ENCODE data around the gene CRYBA1.

CRYBA1 gene

GRCh38 chr17:29283961-29284360 is 37.3 kb downstream of the CRYBA1 start:
- DNase-seq, result no peak

GRCh38 chr17:29289852-29290251 is 43.2 kb downstream of the CRYBA1 start:
- DNase-seq, result no peak

GRCh38 chr17:29291163-29291752 is 44.6 kb downstream of the CRYBA1 start:
- DNase-seq, result peak; percentile 79

DNA sequence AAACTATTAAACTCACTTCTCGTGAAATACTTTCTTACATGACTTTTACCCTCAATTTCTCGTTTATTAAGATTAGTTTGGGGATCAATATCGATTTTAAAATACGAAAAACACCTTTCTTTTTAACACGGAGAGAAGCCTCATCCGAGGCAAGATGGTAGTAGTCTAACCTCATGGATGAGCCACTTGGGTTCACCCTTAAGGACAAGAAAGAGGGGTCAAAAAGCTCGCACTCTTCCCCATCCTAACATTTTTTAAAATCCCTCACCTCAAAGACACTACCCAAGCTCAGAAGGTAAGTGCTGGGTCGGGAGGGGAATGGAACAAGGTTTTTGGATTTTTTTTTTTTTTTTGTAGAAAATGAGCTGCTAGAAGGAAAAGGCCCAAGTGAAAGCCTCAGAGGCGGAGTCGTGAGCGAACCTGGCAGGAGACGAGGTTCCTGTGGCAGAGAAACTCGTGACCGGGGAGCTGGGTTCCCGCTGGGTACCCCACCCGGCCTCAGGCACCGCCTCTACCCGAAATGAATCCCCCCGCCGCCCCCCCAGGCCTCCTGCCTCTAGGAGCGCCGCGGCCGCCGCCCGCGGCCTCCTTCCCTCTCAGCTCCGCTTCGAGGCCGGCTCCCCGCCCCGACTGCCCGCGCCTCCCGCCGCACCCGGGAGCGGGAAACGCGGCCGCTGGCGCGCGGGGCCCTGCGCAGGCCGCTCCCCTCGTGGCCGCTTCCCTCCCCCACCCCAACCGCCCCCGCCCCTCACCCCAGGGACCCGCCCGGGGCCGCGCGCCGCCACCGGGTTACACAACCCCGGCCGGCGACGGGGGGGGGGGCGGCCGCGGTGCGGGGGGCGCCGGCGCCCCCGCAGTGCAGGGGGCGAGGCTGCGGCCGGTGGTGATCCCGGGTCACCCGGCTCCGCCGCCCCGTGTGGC is 45.7 kb downstream of the CRYBA1 start:
- DNase-seq, result peak; percentile 56

- DNase-seq, result peak; percentile 65
Observed at GRCh38 chr17:29292992-29293889, 46.6 kb downstream of the CRYBA1 start.

DNA sequence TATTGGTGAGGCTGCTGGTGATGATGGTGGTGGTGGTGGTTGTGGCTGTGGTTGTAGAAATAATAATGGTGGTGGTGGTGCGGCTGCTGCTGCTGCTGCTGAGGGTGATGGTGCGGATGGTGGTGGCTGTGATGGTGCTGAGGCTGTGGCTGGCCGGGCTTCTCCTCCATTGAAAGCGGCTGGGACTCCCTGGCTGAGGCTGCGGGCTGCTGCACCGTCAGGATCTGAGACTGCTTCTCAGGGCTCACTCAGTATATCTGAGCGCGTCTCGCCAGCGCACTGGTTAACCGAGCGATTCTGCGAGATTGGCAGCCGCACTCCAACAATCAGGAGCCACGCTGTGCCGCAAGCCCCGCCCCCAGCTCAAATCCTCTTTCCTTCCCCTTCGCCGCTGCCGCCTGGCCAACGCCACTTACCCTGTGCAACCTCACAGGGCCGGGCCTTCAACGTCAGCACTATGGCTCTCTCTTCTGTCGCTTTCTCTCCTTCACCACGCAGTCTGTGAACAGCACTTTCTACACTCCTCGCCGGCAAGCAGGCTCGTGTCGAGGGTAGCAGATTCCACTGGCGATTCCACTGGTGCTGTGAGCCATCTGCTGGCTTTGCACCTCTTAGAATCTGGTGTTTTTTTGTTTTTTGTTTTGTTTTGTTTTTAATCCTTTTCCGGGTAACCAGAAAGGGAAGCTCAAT is 47.4 kb downstream of the CRYBA1 start, which contains the start of gene NUFIP2:
NUFIP2 (minus strand) TSS at position 259 of the 690 bp plus-strand sequence; CDS start at position 170, 89 bp downstream.
- DNase-seq, result peak; percentile 99

DNA sequence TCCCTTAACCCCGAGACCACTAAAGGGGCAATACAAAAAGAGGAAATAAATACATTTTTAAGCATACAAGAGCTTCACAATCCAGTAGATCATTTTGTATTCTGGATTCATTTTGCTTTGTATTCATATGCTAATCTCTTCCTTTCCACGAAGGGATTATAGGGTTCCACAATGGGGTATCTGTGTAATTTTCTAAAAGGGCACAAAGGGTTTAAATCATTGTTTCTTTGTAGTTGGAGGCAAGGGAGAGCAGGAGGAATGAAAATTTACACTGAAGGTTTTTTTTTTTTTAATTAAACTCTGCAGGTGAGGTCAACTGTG is 47.9 kb downstream of the CRYBA1 start:
- no peak for DNase-seq

- DNase-seq, result no peak
Observed at GRCh38 chr17:29295420-29295819, 48.8 kb downstream of the CRYBA1 start.

- no peak for DNase-seq
Observed at GRCh38 chr17:29299031-29299430, 52.4 kb downstream of the CRYBA1 start.

DNA sequence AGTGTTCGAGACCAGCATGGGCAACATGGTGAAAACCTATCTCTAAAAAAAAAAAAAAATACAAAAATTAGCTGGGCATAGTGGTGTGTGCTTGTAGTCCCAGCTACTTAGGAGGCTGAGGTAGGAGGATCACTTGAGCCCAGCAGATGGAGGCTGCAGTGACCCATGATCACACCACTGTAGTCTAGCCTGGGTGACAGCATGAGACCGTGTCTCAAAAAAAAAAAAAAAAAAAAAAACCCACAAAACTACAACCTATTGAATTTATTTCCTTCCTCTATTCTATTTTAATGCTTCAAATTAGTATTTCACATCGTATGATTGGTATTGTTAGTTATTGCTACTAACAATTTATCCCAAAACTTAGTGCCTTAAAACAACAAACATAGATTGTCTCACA is 56.7 kb downstream of the CRYBA1 start:
- no peak for DNase-seq
